Esophagus squamous epithelium (tissue), 5 donors: Measurements from ENCODE around the gene P4HA2. TPM values are rescaled to one million over a fixed set of nuclear protein-coding genes. Genes with fewer than 3 reads are reported as not detected.

Experiments used
- DNase-seq: peaks from one replicate; lab custom pipeline; 2025; lab: John Stamatoyannopoulos, UW
- H3K27ac ChIP-seq, 4 donors: fragments of 200-600 bp; sonication (generic); one replicate each; pipeline ENCODE4 v1.5.1; 2016 to 2019; ENCODE audit warnings: mild to moderate bottlenecking in 1 of 4
- H3K27me3 ChIP-seq, 4 donors: fragments of 200-600 bp; sonication (generic); 1 replicate in 3 of 4; 2 replicates in 1 of 4; pipeline versions ENCODE4 v1.5.1 to v1.6.0; 2017 to 2021; ENCODE audit warnings: antibody characterized with exemption in 1 of 4
- H3K36me3 ChIP-seq, 3 donors: fragments of 200-600 bp; sonication (generic); one replicate each; pipeline ENCODE4 v1.5.1; 2016 to 2019
- H3K4me1 ChIP-seq, 3 donors: fragments of 200-600 bp; sonication (generic); one replicate each; pipeline ENCODE4 v1.5.1; 2017 to 2019
- H3K4me3 ChIP-seq, 4 donors: fragments of 200-600 bp; sonication (generic); 1 replicate in 3 of 4; 2 replicates in 1 of 4; pipeline ENCODE4 v1.5.1; 2016 to 2019; ENCODE audit warnings: mild to moderate bottlenecking in 2 of 4, moderate library complexity in 1 of 4
- H3K9me3 ChIP-seq, 3 donors: fragments of 200-600 bp; sonication (generic); one replicate each; pipeline ENCODE4 v1.5.1; 2016 to 2019
- CTCF ChIP-seq, 6 experiments: fragments of 450-650 bp in 4 of 6; fragments of 200-600 bp in 2 of 6; sonication (generic) in 2 of 6; IDR thresholded peaks; one replicate each; pipeline ENCODE4 v1.5.1; 2016 to 2019; ENCODE audit warnings: antibody characterized with exemption in 6 of 6, mild to moderate bottlenecking in 4 of 6, moderate library complexity in 4 of 6
- POLR2A ChIP-seq, 4 donors: fragments of 450-650 bp; IDR thresholded peaks; one replicate each; pipeline ENCODE4 v1.6.1; 2017; ENCODE audit warnings: antibody characterized with exemption in 4 of 4, mild to moderate bottlenecking in 4 of 4, moderate library complexity in 3 of 4
- WGBS, 2 donors: methylation state at CpG; one replicate each; pipeline ENCODE4 v1.1.5; 2018; 5-methylcytosine and 5-hydroxymethylcytosine counted together
- intact Hi-C: fragments of 100-400 bp; cut with DNase I; formaldehyde crosslinking; loops from one replicate; pipeline ENCODE4 v1.15.0; 2022
- total RNA-seq, 4 donors: library from RNA; depleted of rRNA; stranded (reverse); fragments of >200 nt; gene quantifications; one replicate each; pipeline ENCODE4 v1.1.0, GENCODE V29; 2016
- donor health status: DM: yes; HTN: yes; CAD: no.

P4HA2 gene
- total RNA-seq, 4 donors from 2014 or later: 14.7 to 22.2 (median 16.7) TPM

GRCh38 chr5:132264546-132265335 is 37.1 kb upstream of the P4HA2 start:
- H3K36me3 ChIP-seq: peaks cover 5 to 85% (median 12%) of the 10 kb centered on the region in 3 donors
- H3K9me3 ChIP-seq: no peaks in the 10 kb centered on the region
- no peak for DNase-seq
- no peak overlapping the region for H3K4me3 ChIP-seq
- peak overlapping the region; percentile 61 to 97 (median 94) for H3K27ac ChIP-seq
- 64% methylated on average over 3 of the region's 4 CpGs; no CpG with 5 or more reads in 1 of the 2 donors for WGBS, 2 donors
- intact Hi-C loops: no loop called here
- H3K4me1 ChIP-seq: peaks cover 40 to 98% (median 58%) of the 10 kb centered on the region in 3 donors
- no peaks in the 10 kb centered on the region for H3K27me3 ChIP-seq
- TF ChIP-seq POLR2A (IDR thresholded peaks at IDR 0.05): no peak
- no peak for TF ChIP-seq CTCF (IDR thresholded peaks at IDR 0.05)

GRCh38 chr5:132263548-132264261 is 36.1 kb upstream of the P4HA2 start:
- no peak for DNase-seq
- Histone ChIP-seq H3K4me1 (peaks cover 49 to 98% (median 65%) of the 10 kb centered on the region in 3 donors), H3K36me3 (peaks cover 5 to 74% (median 12%) of the 10 kb centered on the region in 3 donors), H3K27me3 (no peaks in the 10 kb centered on the region), H3K4me3 (no peak overlapping the region), H3K9me3 (no peaks in the 10 kb centered on the region), H3K27ac (peak overlapping the region in 3 of 4 donors; percentile 94 to 97 (median 95))
- TF ChIP-seq CTCF (IDR thresholded peaks at IDR 0.05) (no peak), POLR2A (IDR thresholded peaks at IDR 0.05) (no peak)
- 53 to 73% methylated on average over 3 of the region's 7 CpGs for WGBS, 2 donors
- intact Hi-C loops: no loop called here

- TF ChIP-seq POLR2A (IDR thresholded peaks at IDR 0.05) (no peak), CTCF (IDR thresholded peaks at IDR 0.05) (no peak)
- no peaks in the 10 kb centered on the region for H3K9me3 ChIP-seq
- no peak for DNase-seq
- peaks cover 5 to 68% (median 12%) of the 10 kb centered on the region in 3 donors for H3K36me3 ChIP-seq
- intact Hi-C loops: no loop called here
- whole genome bisulfite sequencing, 2 donors: 100% methylated on average over 2 of the region's 2 CpGs; no CpG with 5 or more reads in 1 of the 2 donors
- peak overlapping the region in 3 of 4 donors; percentile 94 to 97 (median 95) for H3K27ac ChIP-seq
- no peaks in the 10 kb centered on the region for H3K27me3 ChIP-seq
- no peak overlapping the region for H3K4me3 ChIP-seq
- H3K4me1 ChIP-seq: peaks cover 54 to 98% (median 68%) of the 10 kb centered on the region in 3 donors
Measured at GRCh38 chr5:132262882-132263547, 35.4 kb upstream of the P4HA2 start.

- Histone ChIP-seq H3K9me3 (no peaks in the 10 kb centered on the region), H3K4me1 (peaks cover 63 to 98% (median 68%) of the 10 kb centered on the region in 3 donors), H3K4me3 (no peak overlapping the region), H3K27ac (peak overlapping the region in 3 of 4 donors; percentile 94 to 97 (median 95)), H3K36me3 (peaks cover 5 to 59% (median 10%) of the 10 kb centered on the region in 3 donors), H3K27me3 (peaks cover 0 to 3% (median 0%) of the 10 kb centered on the region in 4 donors)
- TF ChIP-seq POLR2A (IDR thresholded peaks at IDR 0.05): no peak
- TF ChIP-seq CTCF (IDR thresholded peaks at IDR 0.05): no peak
- WGBS, 2 donors: 74 to 100% methylated on average over 2 to 4 of the region's 7 CpGs
- DNase-seq: no peak
- intact Hi-C loops: no loop called here
Measured at GRCh38 chr5:132261881-132262845, 34.5 kb upstream of the P4HA2 start.
